CD4-positive, alpha-beta T cell treated with Interleukin-4 for 1 hour (primary cell): Measurements from ENCODE around the gene NAPB.

Source experiments
- DNase-seq, 2 donors: peaks; one replicate each; pipeline ENCODE4 v3.0.0-alpha.2; 2020 to 2022

NAPB gene

DNA sequence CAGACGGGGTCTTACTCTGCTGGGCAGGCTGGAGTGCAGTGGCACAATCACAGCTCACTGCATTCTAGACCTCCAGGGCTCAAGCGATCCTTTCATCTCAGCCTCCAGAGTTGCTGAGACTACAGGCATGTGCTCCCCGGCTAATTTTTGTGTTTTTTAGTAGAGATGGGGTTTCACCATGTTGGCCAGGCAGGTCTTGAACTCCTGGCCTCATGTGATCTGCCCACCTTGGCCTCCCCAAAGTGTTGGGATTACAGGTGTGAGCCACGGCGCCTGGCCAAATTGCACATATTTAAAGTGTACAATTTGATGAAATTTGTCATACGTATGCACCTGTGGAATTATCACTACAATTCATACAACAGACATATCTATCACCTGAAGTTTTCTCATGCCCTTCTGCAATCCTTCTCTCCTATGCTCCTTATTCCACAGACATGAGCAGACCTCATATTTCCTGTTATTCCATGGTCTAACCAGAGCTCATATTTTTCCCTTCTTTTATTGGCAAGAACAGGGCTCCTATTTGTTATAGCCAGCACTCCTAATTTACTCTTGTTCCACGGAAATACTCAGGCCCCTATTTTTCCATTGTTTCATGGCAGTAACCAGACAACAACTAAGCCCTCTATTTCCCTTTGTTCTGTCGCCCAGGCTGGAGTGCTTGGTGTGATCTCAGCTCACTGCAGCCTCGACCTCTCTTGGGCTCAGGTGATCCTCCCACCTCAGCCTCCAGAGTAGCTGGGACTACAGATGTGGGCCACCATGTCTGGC lies 16.0 kb upstream of the NAPB start:
- DNase-seq: no peak

GRCh38 chr20:23436681-23437080 lies 15.4 kb upstream of the NAPB start:
- no peak for DNase-seq

DNA sequence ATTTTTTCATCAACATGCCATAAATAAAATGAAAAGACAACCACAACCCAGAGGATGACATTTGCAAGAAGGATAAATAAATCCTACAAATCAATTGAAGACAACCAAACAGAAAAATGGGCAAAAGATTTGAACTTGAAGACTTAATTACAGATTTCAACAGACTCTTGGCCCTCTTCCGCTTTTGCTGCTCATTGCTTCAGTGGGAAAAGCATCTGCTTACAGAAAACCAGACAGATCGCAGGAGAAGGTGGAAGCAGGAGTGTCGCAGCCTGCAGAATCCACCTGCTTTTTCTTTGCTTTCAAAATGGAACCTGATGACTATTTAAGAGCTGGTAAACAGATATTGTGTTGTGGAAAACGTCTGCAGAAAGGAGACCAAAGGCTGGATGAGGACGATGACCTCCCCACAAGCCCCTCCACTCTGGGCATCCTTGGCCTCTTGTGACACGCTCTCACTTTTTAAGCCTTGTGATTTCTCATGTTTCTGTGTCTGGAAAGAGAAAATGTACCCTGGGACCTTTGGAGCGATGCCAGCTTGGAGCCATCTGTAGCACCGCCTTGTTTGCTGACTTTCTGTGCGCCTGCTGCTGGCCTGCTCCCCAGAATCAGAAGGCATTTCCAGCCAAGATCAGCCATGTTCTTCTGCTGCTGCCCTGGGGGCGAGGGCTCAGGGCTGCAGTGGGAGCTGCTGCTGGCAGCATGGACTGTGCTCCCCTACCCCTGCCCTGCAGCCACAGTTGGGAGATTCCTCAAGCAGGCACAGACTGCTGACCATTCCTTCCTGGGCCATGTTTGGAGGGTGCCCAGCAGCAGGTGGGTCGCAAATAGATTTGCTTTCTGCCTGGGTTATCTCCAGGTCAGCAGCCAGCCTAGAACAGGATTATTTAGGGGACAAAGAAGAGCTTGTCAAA lies 14.6 kb upstream of the NAPB start:
- DNase-seq: no peak

DNA sequence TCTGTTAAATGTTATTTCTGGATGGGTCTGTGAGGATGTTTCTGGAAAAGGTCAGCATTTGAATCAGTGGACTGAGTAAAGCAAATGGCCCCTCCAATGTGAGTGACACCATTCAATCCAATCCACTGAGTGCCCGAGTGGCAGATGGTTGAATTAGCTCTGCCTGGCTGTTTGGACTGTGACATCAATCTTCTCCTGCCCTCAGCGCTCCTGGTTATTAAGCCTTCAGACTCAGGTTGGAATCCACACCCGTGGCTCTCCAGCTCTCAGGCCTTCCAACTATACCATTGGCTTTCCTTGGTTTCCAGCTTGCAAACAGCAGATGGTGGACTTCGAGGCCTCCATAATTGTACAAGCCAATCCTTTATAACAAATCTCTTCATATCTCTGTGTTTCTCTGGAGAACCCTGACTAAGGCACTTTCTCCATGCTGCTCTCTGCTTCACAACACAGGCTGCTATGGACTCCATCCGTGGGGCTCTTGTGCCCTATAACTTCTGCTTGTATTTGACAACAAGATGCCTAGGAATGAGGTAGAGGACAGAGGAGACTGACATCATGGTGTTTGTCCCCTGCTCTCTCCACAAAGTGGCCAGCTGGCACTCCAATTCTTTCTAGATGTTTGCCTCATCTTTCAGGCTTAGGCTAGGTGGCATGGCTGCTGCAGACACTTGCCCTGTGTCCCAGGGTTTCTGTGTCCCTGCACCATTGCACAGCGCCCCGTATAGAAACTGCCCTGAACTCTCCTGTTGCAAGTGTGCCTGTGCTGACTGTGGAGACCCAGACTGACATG lies 13.4 kb upstream of the NAPB start:
- DNase-seq: no peak

GRCh38 chr20:23433628-23434027 lies 12.3 kb upstream of the NAPB start:
- no peak for DNase-seq

GRCh38 chr20:23425129-23425528 lies 3.8 kb upstream of the NAPB start:
- DNase-seq: no peak

DNA sequence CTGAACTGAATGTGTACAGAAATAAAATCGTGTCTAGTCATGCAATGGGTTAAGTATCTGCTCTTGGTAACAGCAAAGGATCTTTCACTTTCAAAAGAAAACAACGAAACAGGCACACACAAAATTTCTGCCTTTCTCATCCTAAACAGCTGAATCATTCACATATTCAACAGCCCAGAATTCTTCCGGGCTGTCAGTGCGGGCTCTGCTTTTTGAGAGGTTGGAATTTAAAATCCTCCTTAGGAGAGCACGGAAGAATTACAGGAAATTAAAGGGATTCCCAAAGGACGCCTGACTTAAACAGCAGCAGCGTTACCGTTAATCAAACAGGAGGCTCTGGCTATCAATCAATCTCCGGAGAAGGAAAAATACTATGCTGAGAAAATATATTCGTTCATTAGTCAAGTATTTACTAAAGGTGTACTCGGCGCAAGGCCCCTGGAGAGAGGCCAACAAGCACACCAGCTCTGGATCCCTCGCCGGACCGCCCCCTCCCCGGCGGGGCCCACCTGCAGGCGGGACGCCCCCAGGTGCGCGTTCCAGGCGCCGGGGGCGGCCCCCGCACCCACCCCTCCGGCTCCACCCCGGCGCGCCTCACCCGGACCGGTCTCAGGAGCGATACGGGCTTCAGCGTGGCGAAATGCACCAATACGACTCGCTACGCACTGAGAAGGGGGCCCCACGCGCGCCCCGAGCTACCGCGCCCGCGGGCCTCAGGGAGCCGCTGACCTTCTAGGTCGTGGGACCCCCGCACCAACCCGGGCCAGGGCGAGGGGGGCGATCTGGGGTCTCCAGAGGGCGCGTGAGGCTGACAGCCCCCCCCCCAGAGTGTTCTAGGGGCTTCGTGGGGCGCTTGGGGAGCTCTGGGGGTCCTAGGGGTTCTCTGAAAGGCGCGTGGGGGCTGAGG lies 1.0 kb downstream of the NAPB start:
- DNase-seq: peak; percentile 16 to 42

- DNase-seq: no peak
Observed at GRCh38 chr20:23419657-23419994, 1.7 kb downstream of the NAPB start.

DNA sequence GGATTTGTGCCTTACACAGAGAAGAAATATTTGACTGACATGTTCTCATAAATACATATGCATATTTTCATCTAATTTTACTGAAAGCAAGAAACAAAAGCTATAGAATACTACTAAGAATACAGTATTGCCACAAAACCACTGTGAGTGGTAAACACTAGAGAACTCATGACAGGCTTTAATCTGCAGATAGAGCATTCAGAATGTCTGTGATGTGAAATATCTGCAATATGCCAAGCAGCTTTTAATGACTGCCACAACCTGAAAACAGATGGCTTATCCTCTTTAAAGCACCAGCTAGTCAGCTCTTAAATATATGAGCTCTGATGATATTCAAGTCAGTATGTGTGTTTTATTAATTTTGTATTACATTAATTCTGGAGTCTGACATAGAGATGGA lies 3.4 kb downstream of the NAPB start:
- DNase-seq: no peak

DNA sequence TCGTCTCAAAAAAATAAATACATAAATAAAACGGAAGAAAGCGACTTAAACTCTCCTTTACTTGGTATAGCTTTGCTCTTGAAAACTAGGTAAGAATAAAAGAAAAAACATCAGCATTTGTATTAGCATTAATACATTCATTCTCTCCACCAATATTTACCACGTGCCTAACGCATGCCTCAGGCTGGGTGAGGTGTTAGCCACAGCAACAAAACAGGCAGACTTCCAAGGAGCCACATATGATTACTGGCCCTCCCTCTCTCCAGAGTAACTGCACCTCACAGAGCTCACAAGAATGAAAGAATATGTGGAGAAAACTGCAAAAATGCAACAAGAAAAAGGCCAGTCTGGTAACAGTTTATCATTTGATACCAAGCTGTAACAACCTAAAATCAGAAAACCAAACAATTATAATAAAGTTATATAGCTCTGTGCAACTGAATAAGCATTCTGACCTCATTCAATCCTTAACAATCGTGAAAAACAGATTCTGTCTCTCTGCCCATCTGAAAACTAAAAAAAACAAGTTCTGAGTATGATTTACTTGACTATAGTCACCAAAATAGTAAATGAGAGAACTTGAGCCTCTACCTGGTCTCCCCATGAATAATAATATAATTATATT lies 5.2 kb downstream of the NAPB start:
- DNase-seq: peak; percentile 16 to 44

- DNase-seq: no peak
Observed at GRCh38 chr20:23415555-23415954, 5.7 kb downstream of the NAPB start.

DNA sequence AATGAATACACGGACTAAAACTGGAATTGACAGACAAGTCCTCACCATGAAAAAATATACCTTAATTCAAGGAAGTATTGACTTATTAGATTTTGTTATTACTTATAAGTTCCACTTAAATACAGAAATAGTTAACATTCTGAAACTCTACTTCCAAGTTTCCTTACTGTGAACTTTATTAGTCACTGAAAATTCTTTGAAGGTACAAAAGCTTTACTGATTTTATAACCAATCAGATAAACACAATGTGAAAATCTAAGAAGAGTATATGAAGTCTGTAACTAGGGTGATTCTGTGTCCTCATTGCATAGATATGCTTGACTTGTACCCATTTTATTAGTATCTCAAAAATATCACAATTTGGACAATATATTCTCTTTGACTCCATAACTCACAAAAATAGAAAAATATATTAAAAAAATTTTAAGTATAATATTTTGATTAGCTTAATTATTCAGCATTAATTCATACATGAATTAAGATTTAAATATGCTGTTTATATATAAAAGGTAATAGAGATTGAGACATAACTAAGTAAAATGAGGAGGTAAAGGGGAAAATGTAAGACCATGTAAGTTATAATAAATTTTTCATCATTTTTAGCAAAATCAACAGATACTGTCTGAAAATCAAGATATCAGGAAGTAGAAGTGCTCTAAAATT lies 6.6 kb downstream of the NAPB start:
- no peak for DNase-seq

GRCh38 chr20:23413862-23414422 lies 7.3 kb downstream of the NAPB start:
- no peak for DNase-seq

GRCh38 chr20:23412026-23412425 lies 9.3 kb downstream of the NAPB start:
- no peak for DNase-seq

GRCh38 chr20:23410916-23411695 lies 10.2 kb downstream of the NAPB start:
- DNase-seq: no peak

- no peak for DNase-seq
Observed at GRCh38 chr20:23409800-23410199, 11.5 kb downstream of the NAPB start.

DNA sequence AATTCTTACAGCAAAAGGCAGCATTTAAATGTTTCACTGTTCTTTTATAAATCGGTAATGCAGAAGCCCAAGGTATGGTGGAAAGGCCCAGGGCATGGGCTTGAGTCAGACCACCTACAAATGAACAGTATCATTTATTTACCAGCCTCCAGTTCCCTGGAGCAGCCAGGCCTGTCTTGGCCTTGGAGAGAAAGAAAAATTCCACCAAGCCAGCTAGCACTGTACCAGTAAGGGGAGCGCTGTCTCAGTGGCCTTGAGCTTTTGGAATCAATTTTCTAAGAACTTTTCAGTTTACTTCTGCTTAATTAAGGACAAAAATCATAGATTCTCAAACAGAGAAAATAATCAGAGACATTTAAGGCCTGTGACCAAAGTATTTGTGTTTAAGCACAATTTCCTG lies 12.3 kb downstream of the NAPB start:
- no peak for DNase-seq

DNA sequence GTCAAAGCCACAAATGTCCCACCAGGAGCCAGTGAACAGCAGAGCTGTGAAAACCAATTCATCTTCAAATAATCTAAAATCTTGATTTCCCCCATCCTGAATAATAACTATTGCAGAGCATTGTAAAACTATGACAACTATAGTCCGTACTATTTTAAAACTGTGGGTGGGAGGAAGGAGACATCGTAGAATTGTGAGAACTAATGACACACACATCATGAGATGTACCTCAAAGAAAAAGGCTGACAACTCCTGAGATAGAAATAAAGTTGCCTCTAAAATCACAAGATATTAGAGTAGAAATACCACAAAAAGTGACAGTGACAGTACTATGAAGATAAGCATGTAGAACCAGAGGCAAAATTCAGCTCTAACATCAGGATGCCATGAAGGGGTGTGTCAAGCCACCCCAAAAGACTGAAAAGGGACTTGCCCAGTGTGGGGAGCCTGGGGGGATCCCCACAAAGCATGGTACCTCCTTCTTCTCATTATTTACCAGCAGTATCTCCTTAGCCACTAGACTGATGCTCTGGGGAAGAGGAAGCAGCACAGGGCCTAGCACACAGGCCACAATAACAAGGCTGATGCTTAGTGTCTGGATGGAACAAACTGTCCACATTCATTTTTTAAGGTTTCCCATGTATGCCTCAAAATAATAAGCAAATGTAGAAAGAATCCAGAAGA lies 13.4 kb downstream of the NAPB start:
- peak; percentile 30 to 42 for DNase-seq

DNA sequence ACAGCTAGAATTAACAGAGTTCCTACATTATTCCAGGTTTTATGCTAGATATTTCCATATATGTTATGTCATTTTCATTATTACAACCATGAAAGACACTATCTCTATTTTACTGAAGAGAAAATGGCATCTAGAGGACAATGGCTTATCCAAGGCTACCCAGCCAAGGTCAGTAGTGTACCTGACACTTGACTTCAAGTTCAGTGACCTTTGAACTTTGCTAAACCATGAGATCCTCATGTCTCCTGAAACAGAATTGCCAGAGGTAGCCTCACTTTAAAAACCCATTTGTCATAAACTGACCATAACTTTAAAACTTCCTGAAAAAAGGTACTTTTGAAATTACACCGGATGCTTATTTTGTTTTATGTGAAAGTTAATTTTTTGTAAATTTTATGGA lies 14.4 kb downstream of the NAPB start:
- DNase-seq: no peak
